Stimulated activated naive CD4-positive, alpha-beta T cell treated with Interleukin-2 at 50 U/mL for 16 hours (primary cell): ENCODE measurements around the gene MAN2A2.
"Not testable (repeated sequence)": the region's sequence is repeated elsewhere in the genome, so short reads cannot be mapped to it uniquely, and the experiment has no call there.

Experiments
- DNase-seq: peaks from one replicate; lab custom pipeline; 2025; lab: John Stamatoyannopoulos, UW

Gene MAN2A2

DNA sequence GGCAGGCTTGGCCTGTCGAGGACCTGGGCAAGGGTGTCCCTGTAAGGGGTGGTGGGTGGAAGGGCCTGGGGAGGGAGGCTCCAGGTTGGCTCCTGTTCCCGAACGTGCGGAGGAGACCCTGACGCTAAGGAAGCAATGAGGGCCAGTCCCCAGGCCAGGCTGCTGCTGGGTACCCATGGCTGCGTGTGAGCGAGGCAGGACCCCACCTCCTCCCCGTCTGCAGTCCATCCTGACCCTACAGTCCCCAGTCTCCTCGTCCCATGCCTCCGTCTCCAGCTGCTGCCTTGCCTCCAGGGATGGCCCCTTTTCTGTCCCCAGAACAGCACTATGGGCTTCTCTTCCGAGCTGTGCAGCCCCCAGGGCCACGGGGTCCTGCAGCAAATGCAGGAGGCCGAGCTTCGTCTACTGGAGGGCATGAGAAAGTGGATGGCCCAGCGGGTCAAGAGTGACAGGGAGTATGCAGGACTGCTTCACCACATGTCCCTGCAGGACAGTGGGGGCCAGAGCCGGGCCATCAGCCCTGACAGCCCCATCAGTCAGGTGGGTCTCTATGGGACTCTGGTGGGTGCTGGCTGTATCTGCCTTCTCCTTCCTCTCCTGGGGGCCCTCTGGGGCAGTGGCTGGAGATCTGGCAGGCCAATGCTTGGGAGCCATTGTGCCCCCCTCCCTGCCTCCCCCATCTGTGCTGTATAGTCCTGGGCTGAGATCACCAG, 18.2 kb upstream of the MAN2A2 start:
- DNase-seq: no peak

DNA sequence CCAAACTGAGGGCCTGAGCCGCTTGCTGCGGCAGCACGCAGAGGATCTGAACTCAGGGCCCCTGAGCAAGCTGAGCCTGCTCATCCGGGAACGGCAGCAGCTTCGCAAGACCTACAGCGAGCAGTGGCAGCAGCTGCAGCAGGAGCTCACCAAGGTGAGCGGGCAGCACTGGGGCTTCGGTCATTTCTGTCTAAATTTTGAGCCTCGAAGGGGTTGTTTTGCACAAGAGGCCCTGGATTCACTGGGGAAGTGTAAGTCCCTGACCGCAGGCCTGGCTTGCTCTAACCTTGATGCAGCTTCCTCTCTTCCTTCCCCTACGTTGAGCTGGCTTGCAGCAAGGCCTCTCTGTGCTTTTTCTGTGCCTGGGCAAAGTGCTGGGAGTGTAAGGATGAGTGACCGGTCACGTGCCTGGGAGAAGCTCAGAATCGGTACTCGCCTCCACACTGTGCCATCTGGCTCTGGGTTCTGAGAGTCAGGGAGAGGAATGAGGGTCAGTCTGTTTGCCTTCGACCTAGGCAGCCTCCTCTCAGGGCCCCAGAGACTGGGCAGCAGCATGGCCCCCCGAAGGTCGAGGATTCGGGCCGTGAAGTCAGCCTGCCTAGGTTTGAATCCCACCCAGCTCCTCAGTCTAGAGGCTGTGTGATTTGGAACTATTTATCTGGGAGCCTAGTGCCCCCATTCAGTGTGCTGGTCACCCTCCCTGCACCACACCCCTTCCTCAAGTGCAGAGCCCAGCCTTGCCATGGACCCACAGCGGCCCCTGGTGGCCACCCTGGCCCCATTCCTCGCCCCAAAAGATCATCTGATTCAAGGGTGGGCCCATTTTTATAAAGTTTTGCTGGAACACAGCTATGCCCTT, 17.4 kb upstream of the MAN2A2 start:
- peak; percentile 68 for DNase-seq

DNA sequence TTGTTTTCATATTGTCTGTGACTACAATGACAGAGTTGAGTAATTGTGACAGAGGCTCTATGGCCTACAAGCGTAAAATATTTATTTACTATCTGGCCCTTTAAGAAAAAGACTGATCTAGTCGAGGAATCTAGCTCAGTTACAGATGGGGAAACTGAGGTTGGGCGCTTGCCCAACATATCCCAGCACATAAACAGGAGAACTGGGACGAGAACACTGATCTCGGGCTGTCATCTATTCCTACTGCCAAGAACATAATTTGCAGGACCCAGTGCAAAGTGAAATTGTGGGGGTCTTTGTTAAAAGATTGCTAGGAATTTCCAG, 16.8 kb upstream of the MAN2A2 start:
- DNase-seq: no peak

DNA sequence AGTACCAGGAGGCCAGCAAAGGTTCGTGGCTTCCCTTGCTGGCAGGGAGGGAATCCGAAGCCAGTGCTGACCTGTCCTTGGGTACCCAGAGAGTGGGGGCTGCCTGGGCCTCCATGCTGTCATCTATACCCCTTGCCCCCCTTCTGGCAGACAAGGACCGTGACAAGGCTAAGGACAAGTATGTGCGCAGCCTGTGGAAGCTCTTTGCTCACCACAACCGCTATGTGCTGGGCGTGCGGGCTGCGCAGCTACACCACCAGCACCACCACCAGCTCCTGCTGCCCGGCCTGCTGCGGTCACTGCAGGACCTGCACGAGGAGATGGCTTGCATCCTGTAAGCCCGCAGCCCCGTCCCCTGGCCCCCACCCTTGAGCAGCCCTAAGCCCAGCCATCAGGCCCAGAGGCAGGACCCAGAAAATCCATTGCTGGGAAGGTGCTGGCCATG, 16.0 kb upstream of the MAN2A2 start:
- DNase-seq: no peak

DNA sequence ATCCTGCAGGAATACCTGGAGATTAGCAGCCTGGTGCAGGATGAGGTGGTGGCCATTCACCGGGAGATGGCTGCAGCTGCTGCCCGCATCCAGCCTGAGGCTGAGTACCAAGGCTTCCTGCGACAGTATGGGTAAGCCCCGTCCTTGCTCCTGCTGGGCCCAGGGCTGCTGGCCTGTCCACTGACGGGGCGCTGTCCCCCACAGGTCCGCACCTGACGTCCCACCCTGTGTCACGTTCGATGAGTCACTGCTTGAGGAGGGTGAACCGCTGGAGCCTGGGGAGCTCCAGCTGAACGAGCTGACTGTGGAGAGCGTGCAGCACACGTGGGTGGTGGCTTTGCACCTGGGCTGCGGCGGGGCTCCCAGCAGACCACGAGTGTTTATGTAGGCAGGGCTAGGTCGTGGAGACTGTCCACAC, 13.8 kb upstream of the MAN2A2 start:
- DNase-seq: no peak

DNA sequence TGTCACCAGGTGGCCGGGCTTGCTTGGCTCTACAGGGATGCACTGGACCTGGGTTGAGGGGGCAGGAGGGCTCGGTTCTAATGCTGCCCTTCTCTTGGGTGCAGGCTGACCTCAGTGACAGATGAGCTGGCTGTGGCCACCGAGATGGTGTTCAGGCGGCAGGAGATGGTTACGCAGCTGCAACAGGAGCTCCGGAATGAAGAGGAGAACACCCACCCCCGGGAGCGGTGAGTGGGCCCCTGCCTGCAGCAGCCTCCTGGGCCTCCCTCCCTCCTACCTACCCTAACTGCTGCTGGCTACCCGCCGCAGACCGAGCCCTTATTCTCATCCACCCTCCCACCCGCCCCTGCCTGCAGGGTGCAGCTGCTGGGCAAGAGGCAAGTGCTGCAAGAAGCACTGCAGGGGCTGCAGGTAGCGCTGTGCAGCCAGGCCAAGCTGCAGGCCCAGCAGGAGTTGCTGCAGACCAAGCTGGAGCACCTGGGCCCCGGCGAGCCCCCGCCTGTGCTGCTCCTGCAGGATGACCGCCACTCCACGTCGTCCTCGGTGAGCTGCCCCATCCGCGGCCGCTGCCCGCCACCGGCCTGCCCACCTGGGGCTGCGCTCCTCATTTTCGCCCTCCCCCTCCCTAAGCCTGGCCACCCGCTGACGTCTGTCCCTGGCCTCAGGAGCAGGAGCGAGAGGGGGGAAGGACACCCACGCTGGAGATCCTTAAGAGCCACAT, 13.2 kb upstream of the MAN2A2 start:
- no peak for DNase-seq

DNA sequence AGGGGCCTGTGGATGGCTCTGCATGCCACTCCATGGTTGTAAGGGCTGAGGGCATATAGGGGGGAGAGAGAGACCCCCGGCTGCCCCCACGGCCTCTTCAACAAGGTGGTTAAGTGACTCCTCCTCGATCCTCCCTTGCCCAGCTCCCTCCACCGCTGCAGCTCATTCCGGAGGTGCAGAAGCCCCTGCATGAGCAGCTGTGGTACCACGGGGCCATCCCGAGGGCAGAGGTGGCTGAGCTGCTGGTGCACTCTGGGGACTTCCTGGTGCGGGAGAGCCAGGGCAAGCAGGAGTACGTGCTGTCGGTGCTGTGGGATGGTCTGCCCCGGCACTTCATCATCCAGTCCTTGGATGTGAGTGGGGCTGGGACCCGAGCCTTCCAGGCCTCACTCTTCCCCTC, 12.3 kb upstream of the MAN2A2 start:
- DNase-seq: no peak

DNA sequence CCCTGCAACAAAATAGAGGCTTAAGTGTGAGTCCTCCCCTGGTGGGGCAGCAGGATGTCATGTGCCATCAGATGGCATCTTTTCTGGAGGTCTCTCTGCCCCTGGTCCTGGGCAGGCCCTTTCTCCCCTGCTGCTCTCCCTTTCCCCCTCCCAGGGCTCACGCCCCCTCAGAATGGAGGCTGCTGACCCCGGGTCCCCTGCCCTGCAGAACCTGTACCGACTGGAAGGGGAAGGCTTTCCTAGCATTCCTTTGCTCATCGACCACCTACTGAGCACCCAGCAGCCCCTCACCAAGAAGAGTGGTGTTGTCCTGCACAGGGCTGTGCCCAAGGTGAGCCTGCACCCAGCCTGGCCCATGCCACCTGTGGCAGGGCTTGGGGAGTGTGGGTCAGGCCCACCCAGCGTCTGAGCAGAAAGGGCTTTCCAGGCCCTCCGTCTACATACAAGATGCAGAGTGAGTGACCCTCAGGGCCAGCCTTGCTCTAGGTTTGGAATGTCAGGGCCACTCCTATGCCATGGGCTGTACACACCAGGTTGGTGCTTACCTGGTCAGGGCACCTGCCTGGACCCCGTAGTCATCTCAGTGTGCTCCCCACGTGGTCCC, 11.7 kb upstream of the MAN2A2 start:
- no peak for DNase-seq

DNA sequence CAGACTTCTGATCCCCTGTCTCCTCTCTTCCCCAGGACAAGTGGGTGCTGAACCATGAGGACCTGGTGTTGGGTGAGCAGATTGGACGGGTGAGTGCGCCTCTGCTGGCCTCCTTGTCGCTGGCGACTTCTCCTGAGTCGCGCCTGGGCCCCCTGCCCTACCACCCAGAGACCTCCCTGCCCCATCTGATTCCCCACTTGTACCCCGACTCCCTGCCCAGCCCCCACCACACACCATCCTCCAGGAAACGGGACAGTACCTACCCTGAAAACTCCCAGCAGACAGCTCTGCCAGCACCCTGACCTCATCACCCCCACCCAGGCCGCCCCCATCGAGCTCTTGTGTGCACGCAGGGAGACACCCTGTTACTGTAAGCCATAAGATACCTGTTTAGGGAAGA, 11.1 kb upstream of the MAN2A2 start:
- no peak for DNase-seq

DNA sequence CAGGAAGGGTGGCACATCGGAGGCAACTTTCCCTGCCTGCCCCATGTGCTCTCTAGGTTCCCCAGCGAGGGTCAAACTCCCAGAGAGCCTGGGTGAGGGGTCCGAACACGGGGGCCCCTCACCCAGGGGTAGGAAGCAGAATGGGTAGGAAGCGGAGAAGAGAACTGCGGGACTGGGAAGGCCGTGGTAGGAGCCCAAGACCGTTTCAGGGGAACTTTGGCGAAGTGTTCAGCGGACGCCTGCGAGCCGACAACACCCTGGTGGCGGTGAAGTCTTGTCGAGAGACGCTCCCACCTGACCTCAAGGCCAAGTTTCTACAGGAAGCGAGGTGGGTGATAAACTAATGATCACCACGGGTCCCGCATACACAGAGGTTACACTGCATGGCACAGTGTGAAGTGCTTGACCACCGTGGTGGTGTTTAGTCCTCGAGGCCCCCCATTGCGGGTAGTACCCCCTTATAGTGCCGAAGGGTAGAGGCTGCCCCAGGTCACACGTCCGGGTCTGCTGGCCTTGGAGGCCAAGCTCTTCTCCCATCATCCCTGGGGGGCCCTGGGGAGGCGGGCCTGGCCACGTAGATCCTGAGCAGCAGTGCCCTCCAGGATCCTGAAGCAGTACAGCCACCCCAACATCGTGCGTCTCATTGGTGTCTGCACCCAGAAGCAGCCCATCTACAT, 10.5 kb upstream of the MAN2A2 start:
- no peak for DNase-seq

DNA sequence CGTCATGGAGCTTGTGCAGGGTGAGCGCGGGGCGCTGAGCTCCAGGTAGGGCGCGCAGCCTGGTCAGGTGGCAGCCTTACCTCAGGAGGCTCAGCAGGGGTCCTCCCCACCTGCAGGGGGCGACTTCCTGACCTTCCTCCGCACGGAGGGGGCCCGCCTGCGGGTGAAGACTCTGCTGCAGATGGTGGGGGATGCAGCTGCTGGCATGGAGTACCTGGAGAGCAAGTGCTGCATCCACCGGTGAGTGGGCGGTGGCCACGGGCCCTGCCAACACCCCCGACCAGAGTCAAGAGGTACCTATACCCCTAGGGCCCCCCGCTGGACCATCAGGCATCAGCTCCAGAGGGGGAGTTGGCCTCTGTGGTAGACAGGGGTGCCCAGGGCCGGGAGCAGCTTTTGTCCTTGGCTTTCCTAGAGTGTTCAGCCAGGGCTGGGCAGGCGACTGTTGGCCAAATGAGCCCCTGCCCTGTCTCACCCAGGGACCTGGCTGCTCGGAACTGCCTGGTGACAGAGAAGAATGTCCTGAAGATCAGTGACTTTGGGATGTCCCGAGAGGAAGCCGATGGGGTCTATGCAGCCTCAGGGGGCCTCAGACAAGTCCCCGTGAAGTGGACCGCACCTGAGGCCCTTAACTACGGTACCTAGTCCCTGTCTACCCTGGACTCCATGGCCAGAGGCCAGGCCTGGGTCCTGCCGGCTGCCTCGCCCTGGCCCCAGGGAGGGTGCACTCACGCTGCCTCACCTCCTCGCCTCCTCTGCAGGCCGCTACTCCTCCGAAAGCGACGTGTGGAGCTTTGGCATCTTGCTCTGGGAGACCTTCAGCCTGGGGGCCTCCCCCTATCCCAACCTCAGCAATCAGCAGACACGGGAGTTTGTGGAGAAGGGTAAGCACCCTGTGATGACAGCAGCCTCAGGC, 9.7 kb upstream of the MAN2A2 start:
- DNase-seq: no peak

DNA sequence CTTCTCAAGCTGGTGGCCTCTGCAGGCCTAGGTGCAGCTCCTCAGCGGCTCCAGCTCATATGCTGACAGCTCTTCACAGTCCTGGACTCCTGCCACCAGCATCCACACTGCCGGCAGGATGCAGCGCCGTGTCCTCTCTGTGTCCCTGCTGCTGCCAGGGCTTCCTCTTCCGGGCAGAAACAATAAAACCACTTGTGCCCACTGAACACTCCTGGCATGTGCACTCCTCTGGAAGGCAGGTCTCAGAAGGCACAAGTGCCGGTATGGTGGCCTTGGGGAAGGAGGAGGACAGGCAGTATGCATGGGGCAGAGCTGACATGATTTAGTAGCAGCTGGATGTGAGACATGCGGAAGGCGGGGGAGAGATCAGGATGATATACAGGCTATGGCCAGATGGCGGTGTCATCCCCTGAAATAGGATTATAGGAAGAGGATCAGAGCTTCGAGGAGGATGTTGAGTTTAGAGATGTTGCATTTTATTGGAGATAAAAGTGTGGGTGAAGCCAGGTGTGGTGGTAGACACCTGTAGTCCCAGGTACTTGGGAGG, 7.5 kb upstream of the MAN2A2 start:
- DNase-seq: no peak

DNA sequence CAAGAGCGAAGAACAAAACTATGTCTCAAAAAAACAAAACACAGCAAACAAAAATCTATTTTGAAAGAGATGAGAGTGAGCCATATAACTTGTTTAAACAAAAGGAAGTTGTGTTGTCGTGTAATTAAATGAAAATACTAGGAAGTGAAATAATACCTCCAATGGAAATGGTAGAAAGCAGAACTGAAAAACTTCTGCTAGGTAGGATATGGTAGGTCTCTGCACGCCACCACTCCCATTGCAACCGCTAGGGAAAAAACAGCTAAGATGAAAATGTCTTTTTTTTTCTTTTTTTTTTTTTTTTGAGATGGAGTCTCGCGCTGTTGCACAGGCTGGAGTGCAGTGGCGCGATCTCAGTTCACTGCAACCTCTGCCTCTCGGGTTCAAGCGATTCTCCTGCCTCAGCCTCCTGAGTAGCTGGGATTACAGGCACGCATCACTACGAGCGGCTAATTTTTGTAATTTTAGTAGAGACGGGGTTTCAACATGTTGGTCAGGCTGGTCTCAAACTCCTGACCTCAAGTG, 5.9 kb upstream of the MAN2A2 start:
- DNase-seq: not testable (repeated sequence)

DNA sequence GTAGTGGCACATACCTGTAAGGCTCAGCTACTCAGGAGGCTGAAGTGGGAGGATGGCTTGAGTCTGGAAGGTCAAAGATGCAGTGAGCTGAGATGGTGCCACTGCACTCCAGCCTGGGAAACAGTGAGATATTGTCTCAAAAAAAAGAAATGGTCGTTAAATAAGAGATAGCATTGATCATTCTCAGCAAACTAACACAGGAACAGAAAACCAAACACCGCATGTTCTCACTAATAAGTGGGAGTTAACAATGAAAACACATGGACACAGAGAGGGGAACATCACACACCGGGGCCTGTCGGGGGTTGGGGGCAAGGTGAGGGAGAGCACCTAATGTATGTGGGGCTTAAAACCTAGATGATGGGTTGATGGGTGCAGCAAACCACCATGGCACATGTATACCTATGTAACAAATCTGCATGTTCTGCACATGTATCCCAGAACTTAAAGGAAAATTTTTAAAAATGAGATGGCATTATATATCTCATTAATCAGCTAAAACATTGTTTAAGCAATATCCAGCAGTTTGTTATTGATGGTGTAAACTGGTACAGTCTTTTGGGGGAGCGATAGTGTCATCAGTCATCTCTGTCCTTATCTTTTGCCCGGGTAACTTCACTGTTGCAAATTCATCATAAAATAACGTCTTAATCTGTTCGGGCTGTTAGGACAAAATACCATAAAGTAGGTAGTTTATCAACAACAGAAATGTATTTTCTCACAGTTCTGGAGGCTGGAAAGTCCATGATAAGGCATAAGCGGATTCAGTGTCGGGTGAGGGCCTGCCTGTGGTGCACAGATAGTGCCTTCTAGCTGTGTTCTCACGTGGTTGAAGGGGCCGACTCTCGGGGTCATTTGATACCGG, 1.7 kb upstream of the MAN2A2 start:
- no peak for DNase-seq

DNA sequence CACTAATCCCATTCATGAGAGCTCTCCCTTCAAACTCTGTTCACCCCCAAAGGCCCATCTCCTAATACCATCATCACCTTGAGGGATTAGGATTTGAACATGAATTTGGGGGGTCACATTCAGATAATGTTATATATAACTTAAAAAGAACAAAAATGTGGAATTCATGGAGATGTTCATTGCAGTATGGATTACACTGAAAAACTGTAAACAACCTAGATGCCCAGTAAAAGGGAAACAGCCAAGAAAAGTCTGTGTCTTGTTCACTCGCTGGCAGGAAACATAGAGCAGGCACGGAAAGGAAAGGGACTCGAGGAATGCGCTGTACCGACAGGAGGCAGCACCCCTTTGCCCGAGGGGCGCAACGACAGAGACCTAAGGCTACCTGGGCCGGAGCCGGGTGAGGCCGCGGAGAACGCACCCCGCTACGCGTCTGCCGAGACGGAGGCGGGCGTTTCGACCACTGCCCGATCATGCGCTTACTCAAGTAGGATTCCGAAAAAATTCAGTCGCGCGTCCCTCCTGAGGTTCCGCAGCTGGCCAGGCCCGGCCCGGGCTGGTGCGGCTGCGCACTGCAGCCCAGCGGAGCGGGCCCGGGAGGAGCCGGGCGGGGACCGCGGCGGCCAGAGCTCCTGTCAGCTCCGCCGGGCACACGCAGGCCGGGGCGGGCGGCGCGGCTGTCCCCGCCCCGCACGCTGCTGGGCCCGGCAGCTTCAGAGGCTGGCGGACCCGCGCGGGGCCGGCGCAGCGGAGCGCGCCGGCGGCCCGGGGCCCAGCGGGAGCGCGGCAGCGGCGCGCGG, 862 bp upstream of the MAN2A2 start:
- DNase-seq: peak; percentile 70

DNA sequence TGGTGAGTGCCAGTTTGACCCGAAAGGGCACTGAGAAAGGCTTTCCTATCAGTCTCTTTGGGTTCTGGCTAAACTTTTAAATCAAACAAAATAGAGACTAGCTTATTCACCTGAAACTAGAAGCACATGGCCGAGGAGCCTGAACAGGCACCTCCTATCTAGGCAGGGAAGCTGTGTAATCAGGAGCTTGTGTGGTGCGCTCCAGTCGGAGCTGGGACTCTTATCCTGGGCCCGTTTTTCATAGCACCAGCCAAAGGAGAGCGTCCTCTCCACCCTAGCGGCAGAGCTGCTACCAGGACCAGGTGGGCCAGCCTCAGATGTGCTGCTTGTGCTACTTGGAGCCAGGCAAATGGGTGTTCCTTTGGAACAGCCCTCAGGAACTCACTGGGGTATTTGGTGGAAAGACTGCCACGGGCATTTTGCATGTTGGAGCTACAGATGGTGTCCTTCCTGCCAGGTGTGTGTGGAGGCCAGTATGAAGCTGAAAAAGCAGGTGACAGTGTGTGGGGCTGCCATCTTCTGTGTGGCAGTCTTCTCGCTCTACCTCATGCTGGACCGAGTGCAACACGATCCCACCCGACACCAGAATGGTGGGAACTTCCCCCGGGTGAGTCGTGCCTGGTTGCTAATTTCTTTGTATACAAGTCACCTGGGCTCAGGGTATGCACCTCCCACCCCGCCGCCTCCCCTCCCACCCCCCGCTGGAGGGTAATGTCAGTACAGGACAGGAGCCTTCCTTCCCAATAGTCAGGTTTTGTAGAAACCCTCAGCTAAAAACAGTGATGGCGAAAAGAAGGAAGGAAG, 833 bp downstream of the MAN2A2 start:
- DNase-seq: no peak

DNA sequence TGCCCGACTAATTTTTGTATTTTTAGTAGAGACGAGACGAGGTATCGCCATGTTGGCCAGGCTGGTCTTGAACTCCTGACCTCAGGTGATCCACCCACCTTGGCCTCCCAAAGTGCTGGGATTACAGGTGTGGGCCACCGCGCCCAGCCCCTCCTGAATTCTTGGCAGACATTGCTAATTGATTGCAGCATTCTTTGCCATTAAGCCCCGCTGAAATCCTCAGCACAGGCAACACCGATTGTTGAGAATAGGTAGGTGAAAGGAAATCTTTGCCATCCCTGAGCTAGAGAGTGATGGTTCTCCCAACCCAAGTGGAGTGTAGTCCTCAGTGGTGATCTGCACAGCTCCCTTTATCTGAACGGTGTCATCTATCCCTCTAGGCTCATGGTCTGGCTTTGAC, 1.6 kb downstream of the MAN2A2 start:
- DNase-seq: no peak
